Astrocyte (in vitro differentiated cells and primary cell): ENCODE measurements around the gene NKG7.

Source experiments
- CTCF ChIP-seq: IDR thresholded peaks from 2 replicates; pipeline ENCODE4 v1.5.1; 2011; ENCODE audit warnings: low read depth, mild to moderate bottlenecking, inconsistent platforms, low read length, moderate library complexity; ENCODE audit not compliant: insufficient read depth
- EZH2 ChIP-seq: IDR thresholded peaks from 2 replicates; pipeline ENCODE4 v1.6.1; 2012; ENCODE audit warnings: mild to moderate bottlenecking, low read length, inconsistent platforms; ENCODE audit not compliant: insufficient read depth

GRCh38 chr19:51365965-51366388 is 6.5 kb downstream of the NKG7 start, which contains the start of gene ETFB:
- TF ChIP-seq CTCF = no peak
- TF ChIP-seq EZH2 = no peak
